Esophagus squamous epithelium (tissue), 5 donors: Measurements from ENCODE around the gene VPS4A. TPM values are rescaled to one million over a fixed set of nuclear protein-coding genes. Genes with fewer than 3 reads are reported as not detected.

ENCODE experiments used
- DNase-seq: peaks from one replicate; lab custom pipeline; 2025; lab: John Stamatoyannopoulos, UW
- H3K27ac ChIP-seq, 4 donors: fragments of 200-600 bp; sonication (generic); one replicate each; pipeline ENCODE4 v1.5.1; 2016 to 2019; ENCODE audit warnings: mild to moderate bottlenecking in 1 of 4
- H3K27me3 ChIP-seq, 4 donors: fragments of 200-600 bp; sonication (generic); 1 replicate in 3 of 4; 2 replicates in 1 of 4; pipeline versions ENCODE4 v1.5.1 to v1.6.0; 2017 to 2021; ENCODE audit warnings: antibody characterized with exemption in 1 of 4
- H3K36me3 ChIP-seq, 3 donors: fragments of 200-600 bp; sonication (generic); one replicate each; pipeline ENCODE4 v1.5.1; 2016 to 2019
- H3K4me1 ChIP-seq, 3 donors: fragments of 200-600 bp; sonication (generic); one replicate each; pipeline ENCODE4 v1.5.1; 2017 to 2019
- H3K4me3 ChIP-seq, 4 donors: fragments of 200-600 bp; sonication (generic); 1 replicate in 3 of 4; 2 replicates in 1 of 4; pipeline ENCODE4 v1.5.1; 2016 to 2019; ENCODE audit warnings: mild to moderate bottlenecking in 2 of 4, moderate library complexity in 1 of 4
- H3K9me3 ChIP-seq, 3 donors: fragments of 200-600 bp; sonication (generic); one replicate each; pipeline ENCODE4 v1.5.1; 2016 to 2019
- CTCF ChIP-seq, 6 experiments: fragments of 450-650 bp in 4 of 6; fragments of 200-600 bp in 2 of 6; sonication (generic) in 2 of 6; IDR thresholded peaks; one replicate each; pipeline ENCODE4 v1.5.1; 2016 to 2019; ENCODE audit warnings: antibody characterized with exemption in 6 of 6, mild to moderate bottlenecking in 4 of 6, moderate library complexity in 4 of 6
- POLR2A ChIP-seq, 4 donors: fragments of 450-650 bp; IDR thresholded peaks; one replicate each; pipeline ENCODE4 v1.6.1; 2017; ENCODE audit warnings: antibody characterized with exemption in 4 of 4, mild to moderate bottlenecking in 4 of 4, moderate library complexity in 3 of 4
- WGBS, 2 donors: methylation state at CpG; one replicate each; pipeline ENCODE4 v1.1.5; 2018; 5-methylcytosine and 5-hydroxymethylcytosine counted together
- intact Hi-C: fragments of 100-400 bp; cut with DNase I; formaldehyde crosslinking; loops from one replicate; pipeline ENCODE4 v1.15.0; 2022
- total RNA-seq, 4 donors: library from RNA; depleted of rRNA; stranded (reverse); fragments of >200 nt; gene quantifications; one replicate each; pipeline ENCODE4 v1.1.0, GENCODE V29; 2016
- donor health status: DM: yes; HTN: yes; CAD: no.

VPS4A gene
- total RNA-seq, 4 donors from 2014 or later: 21.5 to 38.9 (median 24.9) TPM

GRCh38 chr16:69363281-69363717 is 52.1 kb downstream of the VPS4A start:
- H3K4me3 ChIP-seq: no peak overlapping the region
- no peaks in the 10 kb centered on the region for H3K27me3 ChIP-seq
- H3K27ac ChIP-seq: no peak overlapping the region
- 86 to 94% methylated on average over 5 of the region's 5 CpGs for WGBS, 2 donors
- H3K9me3 ChIP-seq: no peaks in the 10 kb centered on the region
- TF ChIP-seq CTCF (IDR thresholded peaks at IDR 0.05) (no peak), POLR2A (IDR thresholded peaks at IDR 0.05) (no peak)
- no peak for DNase-seq
- H3K4me1 ChIP-seq: no peaks in the 10 kb centered on the region
- H3K36me3 ChIP-seq: peaks cover 14 to 55% (median 32%) of the 10 kb centered on the region in 3 donors
- intact Hi-C loops: no loop called here

- H3K36me3 ChIP-seq: peaks cover 14 to 63% (median 36%) of the 10 kb centered on the region in 3 donors
- no peaks in the 10 kb centered on the region for H3K4me1 ChIP-seq
- intact Hi-C loops: no loop called here
- no peak overlapping the region for H3K27ac ChIP-seq
- no peaks in the 10 kb centered on the region for H3K9me3 ChIP-seq
- no peaks in the 10 kb centered on the region for H3K27me3 ChIP-seq
- WGBS, 2 donors: 92 to 93% methylated on average over 2 of the region's 2 CpGs
- TF ChIP-seq POLR2A (IDR thresholded peaks at IDR 0.05) (no peak), CTCF (IDR thresholded peaks at IDR 0.05) (no peak)
- no peak overlapping the region for H3K4me3 ChIP-seq
- DNase-seq: no peak
These were observed 52.9 kb downstream of the VPS4A start for GRCh38 chr16:69364088-69364487.

- H3K4me1 ChIP-seq: no peaks in the 10 kb centered on the region
- TF ChIP-seq CTCF (IDR thresholded peaks at IDR 0.05): no peak
- no peak for TF ChIP-seq POLR2A (IDR thresholded peaks at IDR 0.05)
- no peaks in the 10 kb centered on the region for H3K27me3 ChIP-seq
- no peak for DNase-seq
- no peaks in the 10 kb centered on the region for H3K9me3 ChIP-seq
- WGBS, 2 donors: 83 to 84% methylated on average over 2 of the region's 2 CpGs
- H3K4me3 ChIP-seq: no peak overlapping the region
- no peak overlapping the region for H3K27ac ChIP-seq
- intact Hi-C loops: no loop called here
- peaks cover 14 to 81% (median 40%) of the 10 kb centered on the region in 3 donors for H3K36me3 ChIP-seq
These were observed 54.8 kb downstream of the VPS4A start for GRCh38 chr16:69365901-69366300.

- H3K36me3 ChIP-seq: peaks cover 14 to 86% (median 40%) of the 10 kb centered on the region in 3 donors
- 87 to 91% methylated on average over 7 of the region's 7 CpGs for WGBS, 2 donors
- no peak for DNase-seq
- TF ChIP-seq CTCF (IDR thresholded peaks at IDR 0.05): no peak
- TF ChIP-seq POLR2A (IDR thresholded peaks at IDR 0.05): no peak
- no peaks in the 10 kb centered on the region for H3K4me1 ChIP-seq
- intact Hi-C loops: no loop called here
- no peaks in the 10 kb centered on the region for H3K9me3 ChIP-seq
- no peaks in the 10 kb centered on the region for H3K27me3 ChIP-seq
- no peak overlapping the region for H3K4me3 ChIP-seq
- no peak overlapping the region for H3K27ac ChIP-seq
These were observed 55.3 kb downstream of the VPS4A start for GRCh38 chr16:69366431-69366830.

- TF ChIP-seq CTCF (IDR thresholded peaks at IDR 0.05): no peak
- TF ChIP-seq POLR2A (IDR thresholded peaks at IDR 0.05): no peak
- Histone ChIP-seq H3K4me3 (no peak overlapping the region), H3K27ac (no peak overlapping the region), H3K36me3 (peaks cover 14 to 100% (median 40%) of the 10 kb centered on the region in 3 donors), H3K4me1 (no peaks in the 10 kb centered on the region), H3K9me3 (no peaks in the 10 kb centered on the region), H3K27me3 (no peaks in the 10 kb centered on the region)
- intact Hi-C loops: no loop called here
- WGBS, 2 donors: 72 to 86% methylated on average over 7 of the region's 7 CpGs
- DNase-seq: no peak
These were observed 56.8 kb downstream of the VPS4A start for GRCh38 chr16:69367980-69368379.
